Prostate gland (tissue), 2 donors: ENCODE results near the gene C17orf113. TPM values are rescaled to one million over a fixed set of nuclear protein-coding genes. Genes with fewer than 3 reads are reported as not detected.

Experiments used
- DNase-seq: peaks from one replicate; pipeline ENCODE4 v3.0.0-alpha.2; 2019; ENCODE audit warnings: low spot score
- H3K27ac ChIP-seq, 2 donors: fragments of 200-600 bp; sonication (generic); 2 replicates each; pipeline ENCODE4 v1.5.1; 2017 to 2019
- H3K27me3 ChIP-seq: fragments of 200-600 bp; sonication (generic); replicated peaks from 2 replicates; pipeline ENCODE4 v1.5.1; 2019; ENCODE audit not compliant: insufficient read depth
- H3K36me3 ChIP-seq, 2 donors: fragments of 200-600 bp; sonication (generic); 1 replicate in 1 of 2; 2 replicates in 1 of 2; pipeline versions ENCODE4 v1.5.1 to v1.8.1; 2017 to 2019
- H3K4me1 ChIP-seq: fragments of 200-600 bp; sonication (generic); replicated peaks from 2 replicates; pipeline ENCODE4 v1.5.1; 2019
- H3K4me3 ChIP-seq, 2 donors: fragments of 200-600 bp; sonication (generic); 2 replicates each; pipeline ENCODE4 v1.5.1; 2017 to 2019
- H3K9me3 ChIP-seq: fragments of 200-600 bp; sonication (generic); 2 replicates; pipeline ENCODE4 v1.5.1; 2017
- CTCF ChIP-seq, 4 experiments: fragments of 200-600 bp in 2 of 4; fragments of 450-650 bp in 2 of 4; sonication (generic) in 2 of 4; IDR thresholded peaks; 1 replicate in 3 of 4; 2 replicates in 1 of 4; pipeline ENCODE4 v1.5.1; 2016 to 2019; ENCODE audit warnings: antibody characterized with exemption in 4 of 4, mild to moderate bottlenecking in 2 of 4, moderate library complexity in 2 of 4
- POLR2A ChIP-seq: fragments of 450-650 bp; IDR thresholded peaks from one replicate; pipeline ENCODE4 v1.6.1; 2016; ENCODE audit warnings: antibody characterized with exemption, mild to moderate bottlenecking
- POLR2AphosphoS5 ChIP-seq: sonication (generic); formaldehyde crosslinking; IDR thresholded peaks from one replicate; pipeline ENCODE4 v1.6.1; 2017; ENCODE audit warnings: antibody characterized with exemption
- WGBS: methylation state at CpG from one replicate; pipeline ENCODE4 v1.1.5; 2018; 5-methylcytosine and 5-hydroxymethylcytosine counted together
- intact Hi-C: fragments of 100-400 bp; cut with DNase I; formaldehyde crosslinking; loops from one replicate; pipeline ENCODE4 v1.14.2; 2022
- total RNA-seq, 2 donors: library from RNA; depleted of rRNA; stranded (reverse); fragments of >200 nt; gene quantifications; one replicate each; pipeline ENCODE4 v1.1.0, GENCODE V29; 2016

C17orf113 gene
- total RNA-seq, 2 donors from 2014 or later: 4.2 to 4.8 TPM

- Histone ChIP-seq H3K36me3 (no peaks in the 10 kb centered on the region), H3K9me3 (no peaks in the 10 kb centered on the region), H3K4me1 (no peaks in the 10 kb centered on the region), H3K27ac (no peak overlapping the region), H3K4me3 (no peak overlapping the region), H3K27me3 (no peaks in the 10 kb centered on the region)
- no peak for TF ChIP-seq POLR2AphosphoS5
- TF ChIP-seq CTCF (IDR thresholded peaks at IDR 0.05): no peak
- TF ChIP-seq POLR2A: no peak
- intact Hi-C loops: no loop called here
- DNase-seq: no peak
- 86% methylated on average over 12 of the region's 12 CpGs for WGBS
Observed at GRCh38 chr17:42094375-42095069, 44.1 kb upstream of the C17orf113 start.

- intact Hi-C loops: no loop called here
- no peak for TF ChIP-seq POLR2AphosphoS5
- TF ChIP-seq CTCF (IDR thresholded peaks at IDR 0.05): no peak
- TF ChIP-seq POLR2A: no peak
- no peaks in the 10 kb centered on the region for H3K4me1 ChIP-seq
- WGBS: 71% methylated on average over 6 of the region's 6 CpGs
- no peak for DNase-seq
- H3K9me3 ChIP-seq: no peaks in the 10 kb centered on the region
- H3K27me3 ChIP-seq: peaks cover 2% of the 10 kb centered on the region
- no peak overlapping the region for H3K4me3 ChIP-seq
- no peaks in the 10 kb centered on the region for H3K36me3 ChIP-seq
- no peak overlapping the region for H3K27ac ChIP-seq
Observed at GRCh38 chr17:42092939-42093338, 42.5 kb upstream of the C17orf113 start.

GRCh38 chr17:42090964-42091790 lies 40.8 kb upstream of the C17orf113 start:
- TF ChIP-seq CTCF (IDR thresholded peaks at IDR 0.05) (no peak), POLR2A (no peak), POLR2AphosphoS5 (no peak)
- no peak for DNase-seq
- Histone ChIP-seq H3K4me1 (no peaks in the 10 kb centered on the region), H3K4me3 (no peak overlapping the region), H3K27ac (no peak overlapping the region), H3K27me3 (peaks cover 2% of the 10 kb centered on the region), H3K9me3 (no peaks in the 10 kb centered on the region), H3K36me3 (no peaks in the 10 kb centered on the region)
- intact Hi-C loops: no loop called here
- 82% methylated on average over 8 of the region's 8 CpGs for WGBS

- Histone ChIP-seq H3K36me3 (no peaks in the 10 kb centered on the region), H3K27me3 (peaks cover 2% of the 10 kb centered on the region), H3K4me1 (no peaks in the 10 kb centered on the region), H3K27ac (no peak overlapping the region), H3K4me3 (no peak overlapping the region), H3K9me3 (no peaks in the 10 kb centered on the region)
- DNase-seq: no peak
- intact Hi-C loops: no loop called here
- TF ChIP-seq POLR2A: no peak
- TF ChIP-seq POLR2AphosphoS5: no peak
- no peak for TF ChIP-seq CTCF (IDR thresholded peaks at IDR 0.05)
- WGBS: 92% methylated on average over 8 of the region's 8 CpGs
Observed at GRCh38 chr17:42088736-42089135, 38.3 kb upstream of the C17orf113 start.
